ENCODE measurements around the gene NR1H2. TPM values are rescaled to one million over a fixed set of nuclear protein-coding genes. Genes with fewer than 3 reads are reported as not detected.

The NR1H2 gene
- total RNA-seq, 1 experiment from 2014 or later = 90.1 TPM

DNA sequence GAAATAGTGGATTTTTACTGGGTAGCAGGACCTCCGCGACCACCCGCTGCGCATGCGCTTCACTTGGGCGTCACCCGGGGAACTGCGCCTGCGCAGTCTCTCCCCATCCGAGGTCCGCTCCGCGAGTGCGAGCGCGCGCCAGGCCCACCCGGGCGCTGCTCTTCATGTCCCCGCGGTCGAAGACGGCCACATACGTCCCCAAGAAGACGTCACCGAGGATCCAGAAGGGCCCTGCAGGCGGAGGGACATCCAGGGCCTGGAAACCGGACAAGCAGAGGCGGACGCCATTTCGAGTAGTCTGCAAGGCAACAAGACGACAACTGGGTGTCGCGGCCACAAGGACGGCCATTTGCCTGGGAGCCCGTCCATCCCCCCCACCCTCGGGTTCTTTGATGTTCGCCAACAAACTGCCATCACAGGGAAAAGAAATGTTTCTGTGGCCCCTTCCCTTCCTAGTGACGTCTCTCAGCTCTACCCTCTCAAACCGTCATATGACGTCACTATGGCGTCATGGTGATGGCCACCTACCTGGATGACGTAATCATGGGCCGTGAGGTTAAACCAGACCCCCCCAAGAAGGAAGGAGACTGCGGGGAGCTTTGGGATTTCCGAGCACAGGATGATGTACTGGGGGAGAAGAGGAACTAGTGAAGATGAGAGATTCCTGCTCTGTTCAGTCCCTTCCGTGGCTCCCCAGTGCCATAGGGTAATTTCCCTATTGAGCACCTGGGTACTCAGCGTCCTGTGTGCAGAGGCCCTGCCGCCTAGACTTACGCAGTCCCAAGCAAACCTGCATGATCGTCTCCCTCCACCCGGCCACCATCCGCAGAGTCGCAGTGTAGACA, 17.6 kb upstream of the NR1H2 start:
- no peak overlapping the region for H3K4me3 ChIP-seq (ENCODE audit: insufficient read depth, low read depth, low read length)

DNA sequence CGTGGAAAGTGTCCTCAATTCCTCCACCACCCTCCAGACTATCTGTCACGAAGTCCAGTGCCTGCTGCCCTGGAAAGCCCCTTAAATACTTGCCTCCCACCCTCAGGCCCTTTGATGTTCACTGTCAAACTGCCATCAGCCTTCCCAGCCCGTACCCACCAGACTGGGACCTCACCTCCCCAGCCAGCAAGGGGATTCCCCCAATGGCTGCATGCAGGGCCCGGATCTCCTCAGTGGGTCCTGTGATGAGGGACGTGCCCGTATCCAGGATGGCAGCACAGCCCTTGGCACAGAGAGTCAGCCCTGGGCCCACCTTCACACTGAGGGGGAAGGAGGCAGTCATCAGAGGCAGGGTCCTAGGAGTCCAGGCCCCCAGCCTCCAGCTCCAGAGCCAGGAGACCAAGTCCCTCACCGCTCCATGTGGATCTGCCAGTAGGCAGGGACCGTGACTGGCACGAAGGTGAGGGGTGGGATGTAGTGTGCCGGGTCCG, 16.9 kb upstream of the NR1H2 start:
- Histone ChIP-seq H3K36me3 (replicated peaks; ENCODE audit: control insufficient read depth, insufficient read depth, low read length) (no peaks in the 10 kb centered on the region), H3K27me3 (ENCODE audit: control insufficient read depth, insufficient read depth, low read length) (no peaks in the 10 kb centered on the region), H3K4me3 (ENCODE audit: insufficient read depth, low read depth, low read length) (no peak overlapping the region)
- DNase-seq = no peak

More for the DNA sequence above, 17.6 kb upstream of the NR1H2 start:
- H3K27me3 ChIP-seq (ENCODE audit: control insufficient read depth, insufficient read depth, low read length) = no peaks in the 10 kb centered on the region
- H3K36me3 ChIP-seq (replicated peaks; ENCODE audit: control insufficient read depth, insufficient read depth, low read length) = no peaks in the 10 kb centered on the region
- DNase-seq = no peak

DNA sequence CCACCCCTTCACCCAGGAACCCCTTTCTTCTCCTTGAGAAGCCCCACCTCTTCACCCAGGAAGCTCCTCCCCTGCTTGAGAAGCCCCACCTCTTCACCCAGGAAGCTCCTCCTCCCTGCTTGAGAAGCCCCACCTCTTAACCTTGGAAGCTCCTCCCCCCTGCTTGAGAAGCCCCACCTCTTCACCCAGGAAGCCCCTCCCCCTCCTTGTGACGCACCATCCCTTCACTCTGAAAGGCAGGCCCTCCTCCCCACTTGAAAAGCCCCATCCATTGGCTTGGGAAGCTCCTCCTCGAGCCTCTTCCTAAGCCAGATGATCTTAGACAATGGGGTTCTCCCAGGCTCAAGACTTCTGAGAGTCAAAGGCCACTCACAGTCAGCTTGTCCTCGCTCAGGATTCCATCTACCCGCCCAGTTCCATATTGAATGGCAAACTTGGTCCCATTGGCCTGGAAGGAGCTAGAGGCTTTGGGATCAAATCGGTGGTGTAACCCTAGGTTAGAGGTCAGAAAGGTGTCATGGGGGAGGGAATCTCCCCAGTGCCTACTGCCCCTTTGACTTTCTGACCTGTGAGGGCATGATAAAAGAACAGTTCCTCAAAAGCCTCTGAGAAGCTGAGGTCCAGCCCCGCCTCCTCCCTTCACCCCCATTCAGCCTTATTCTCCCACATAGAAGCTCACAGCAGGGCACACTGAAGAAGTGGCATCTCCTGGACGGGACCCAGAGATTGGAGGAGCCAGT, 14.8 kb upstream of the NR1H2 start:
- Histone ChIP-seq H3K27me3 (ENCODE audit: control insufficient read depth, insufficient read depth, low read length) (no peaks in the 10 kb centered on the region), H3K4me3 (ENCODE audit: insufficient read depth, low read depth, low read length) (no peak overlapping the region), H3K36me3 (replicated peaks; ENCODE audit: control insufficient read depth, insufficient read depth, low read length) (no peaks in the 10 kb centered on the region)
- DNase-seq = peak; percentile 65

DNA sequence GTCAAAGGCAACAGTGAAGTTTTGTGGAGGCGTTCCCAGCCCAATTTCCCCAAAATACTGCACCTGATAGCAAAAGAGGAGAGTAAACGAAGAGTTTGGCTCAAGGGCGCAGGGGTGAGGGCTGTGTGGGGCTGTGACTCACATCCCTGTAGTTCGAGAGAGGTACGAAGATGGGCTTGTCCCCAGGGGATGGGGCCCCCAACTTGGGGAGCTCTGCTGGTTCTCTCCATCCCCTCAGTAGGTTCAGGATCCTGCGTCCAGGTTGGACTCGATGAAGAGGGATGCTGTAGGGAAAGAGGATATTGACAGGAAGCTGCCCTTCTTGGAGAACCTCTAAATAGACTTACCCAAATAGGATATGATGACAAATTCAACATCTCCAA, 14.2 kb upstream of the NR1H2 start:
- Histone ChIP-seq H3K27me3 (ENCODE audit: control insufficient read depth, insufficient read depth, low read length) (no peaks in the 10 kb centered on the region), H3K36me3 (replicated peaks; ENCODE audit: control insufficient read depth, insufficient read depth, low read length) (no peaks in the 10 kb centered on the region), H3K4me3 (ENCODE audit: insufficient read depth, low read depth, low read length) (no peak overlapping the region)
- DNase-seq = no peak

DNA sequence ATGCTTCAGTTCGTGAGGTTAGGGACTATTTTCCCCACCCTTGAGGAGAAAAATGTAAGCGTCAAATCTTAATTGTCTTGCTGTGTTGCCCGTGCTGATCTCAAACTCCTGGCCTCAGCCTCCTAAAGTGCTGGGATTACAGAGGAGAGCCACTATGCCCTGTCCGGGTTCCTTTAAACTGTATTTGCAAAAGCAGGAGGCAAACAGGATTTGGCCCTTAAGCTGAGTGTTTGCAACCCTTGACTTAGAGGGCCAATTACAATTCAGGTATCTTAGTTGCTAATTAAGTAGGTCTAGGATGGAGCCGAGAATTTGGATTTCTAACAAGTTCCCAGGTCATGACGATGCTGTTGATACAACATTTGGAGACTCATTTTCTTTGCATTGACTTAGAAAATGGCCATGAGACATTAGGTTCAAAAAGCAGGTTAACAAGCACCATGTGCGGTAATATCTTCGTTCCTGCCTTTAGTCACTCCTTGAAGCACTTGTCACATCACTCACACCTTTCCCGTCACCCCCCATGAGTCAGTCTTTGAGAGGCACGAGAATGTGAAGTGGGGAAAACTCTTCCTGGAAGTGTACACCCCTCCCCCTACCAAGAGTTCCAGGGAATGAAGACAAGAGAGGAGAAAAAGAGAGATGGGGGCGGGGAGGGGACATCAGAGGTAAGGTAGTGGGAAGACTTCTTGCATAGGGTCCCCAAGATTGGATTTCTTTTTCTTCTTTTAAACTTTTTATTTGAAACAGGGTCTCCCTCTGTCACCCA, 13.4 kb upstream of the NR1H2 start:
- Histone ChIP-seq H3K27me3 (ENCODE audit: control insufficient read depth, insufficient read depth, low read length) (no peaks in the 10 kb centered on the region), H3K4me3 (ENCODE audit: insufficient read depth, low read depth, low read length) (no peak overlapping the region), H3K36me3 (replicated peaks; ENCODE audit: control insufficient read depth, insufficient read depth, low read length) (no peaks in the 10 kb centered on the region)
- DNase-seq = no peak

DNA sequence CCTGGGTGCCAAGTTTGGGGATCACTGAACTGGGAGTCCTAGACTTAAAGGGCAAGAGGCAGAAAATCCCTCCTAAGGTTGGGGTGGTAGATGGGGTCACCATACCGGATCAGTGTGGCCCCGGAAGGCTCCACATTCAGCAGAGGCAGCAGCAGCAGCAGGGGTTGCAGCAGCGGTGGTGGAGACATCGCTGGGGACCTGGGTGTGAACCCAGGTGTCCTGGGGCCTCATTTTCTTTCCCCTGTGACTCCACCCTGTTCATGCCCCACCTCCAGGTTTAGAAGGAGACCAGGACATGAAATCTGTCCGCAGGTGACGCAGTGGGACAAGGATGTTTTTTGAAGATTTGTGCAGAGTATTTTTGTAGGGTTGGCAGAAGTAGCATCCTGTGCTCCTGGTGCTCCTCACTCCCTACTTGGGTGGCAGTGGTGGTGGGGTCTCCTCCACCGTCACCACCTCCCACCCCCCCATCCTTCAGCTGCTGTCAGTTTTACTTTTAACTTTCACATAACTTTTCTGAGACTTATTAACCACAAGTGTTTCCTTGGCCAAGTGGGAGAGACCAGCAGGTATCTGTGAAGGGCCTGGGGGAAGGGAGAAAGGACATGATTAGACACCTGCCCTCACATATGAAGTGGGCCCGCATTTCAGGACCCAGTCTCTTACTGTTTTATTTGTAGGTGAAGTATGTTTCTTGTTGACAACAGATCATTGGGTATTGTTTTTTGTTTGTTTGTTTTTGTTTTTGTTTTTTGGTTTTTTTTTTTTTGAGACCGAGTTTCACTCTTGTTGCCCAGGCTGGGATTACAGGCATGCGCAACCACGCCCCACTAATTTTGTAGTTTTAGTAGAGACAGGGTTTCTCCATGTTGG, 10.6 kb upstream of the NR1H2 start, which contains the start of gene NAPSA:
Gene NAPSA, minus strand, starts transcription at position 206 of the 873 bp plus-strand sequence. Its CDS starts 18 bp downstream, at position 188.
- H3K36me3 ChIP-seq (replicated peaks; ENCODE audit: control insufficient read depth, insufficient read depth, low read length) = no peaks in the 10 kb centered on the region
- H3K4me3 ChIP-seq (ENCODE audit: insufficient read depth, low read depth, low read length) = no peak within 1 kb of the TSS
- no peaks in the 10 kb centered on the region for H3K27me3 ChIP-seq (ENCODE audit: control insufficient read depth, insufficient read depth, low read length)
- DNase-seq = no peak

GRCh38 chr19:50368649-50369570, 7.3 kb upstream of the NR1H2 start:
- DNase-seq = peak; percentile 86
- H3K4me3 ChIP-seq (ENCODE audit: insufficient read depth, low read depth, low read length) = peak overlapping the region; percentile 70
- H3K27me3 ChIP-seq (ENCODE audit: control insufficient read depth, insufficient read depth, low read length) = no peaks in the 10 kb centered on the region; the same call in 1 of the 2 replicates
- no peaks in the 10 kb centered on the region for H3K36me3 ChIP-seq (replicated peaks; ENCODE audit: control insufficient read depth, insufficient read depth, low read length)

DNA sequence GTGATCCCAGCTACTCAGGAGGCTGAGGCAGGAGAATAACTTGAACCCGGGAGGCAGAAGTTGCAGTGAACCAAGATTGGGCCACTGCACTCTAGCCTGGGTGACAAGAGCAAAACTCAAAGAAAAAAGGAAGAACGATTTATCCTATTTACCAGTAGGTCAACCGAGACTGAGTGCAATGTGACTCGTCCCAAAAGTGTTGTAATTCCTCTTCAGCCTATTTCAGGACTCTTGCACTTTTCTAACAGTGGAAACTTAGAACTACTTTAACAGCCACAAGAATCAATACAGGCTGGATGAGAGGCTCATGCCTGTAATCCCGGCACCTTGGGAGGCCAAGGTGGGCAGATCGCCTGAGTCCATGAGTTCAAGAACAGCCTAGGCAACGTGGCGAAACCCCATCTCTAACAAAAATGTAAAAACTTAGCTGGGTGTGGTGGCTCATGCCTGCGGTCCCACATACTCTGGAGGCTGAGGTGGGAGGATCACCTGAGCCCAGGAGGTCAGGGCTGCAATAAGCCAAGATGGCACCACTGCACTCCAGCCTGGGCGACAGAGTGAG, 4.3 kb upstream of the NR1H2 start:
- Histone ChIP-seq H3K27me3 (ENCODE audit: control insufficient read depth, insufficient read depth, low read length) (no peaks in the 10 kb centered on the region; the same call in 1 of the 2 replicates), H3K4me3 (ENCODE audit: insufficient read depth, low read depth, low read length) (no peak overlapping the region), H3K36me3 (replicated peaks; ENCODE audit: control insufficient read depth, insufficient read depth, low read length) (no peaks in the 10 kb centered on the region)

GRCh38 chr19:50377051-50377461, 799 bp downstream of the NR1H2 start:
- Histone ChIP-seq H3K36me3 (replicated peaks; ENCODE audit: control insufficient read depth, insufficient read depth, low read length) (peaks cover 24% of the 10 kb centered on the region), H3K27me3 (ENCODE audit: control insufficient read depth, insufficient read depth, low read length) (no peaks in the 10 kb centered on the region), H3K4me3 (ENCODE audit: insufficient read depth, low read depth, low read length) (no peak overlapping the region; the same call in 1 of the 2 replicates)
- DNase-seq = peak; percentile 89

More for the DNA sequence above, 4.3 kb upstream of the NR1H2 start:
- no peak for DNase-seq

GRCh38 chr19:50377517-50377916, 1.3 kb downstream of the NR1H2 start:
- Histone ChIP-seq H3K27me3 (ENCODE audit: control insufficient read depth, insufficient read depth, low read length) (no peaks in the 10 kb centered on the region), H3K36me3 (replicated peaks; ENCODE audit: control insufficient read depth, insufficient read depth, low read length) (peaks cover 24% of the 10 kb centered on the region), H3K4me3 (ENCODE audit: insufficient read depth, low read depth, low read length) (no peak overlapping the region)
- DNase-seq = no peak

DNA sequence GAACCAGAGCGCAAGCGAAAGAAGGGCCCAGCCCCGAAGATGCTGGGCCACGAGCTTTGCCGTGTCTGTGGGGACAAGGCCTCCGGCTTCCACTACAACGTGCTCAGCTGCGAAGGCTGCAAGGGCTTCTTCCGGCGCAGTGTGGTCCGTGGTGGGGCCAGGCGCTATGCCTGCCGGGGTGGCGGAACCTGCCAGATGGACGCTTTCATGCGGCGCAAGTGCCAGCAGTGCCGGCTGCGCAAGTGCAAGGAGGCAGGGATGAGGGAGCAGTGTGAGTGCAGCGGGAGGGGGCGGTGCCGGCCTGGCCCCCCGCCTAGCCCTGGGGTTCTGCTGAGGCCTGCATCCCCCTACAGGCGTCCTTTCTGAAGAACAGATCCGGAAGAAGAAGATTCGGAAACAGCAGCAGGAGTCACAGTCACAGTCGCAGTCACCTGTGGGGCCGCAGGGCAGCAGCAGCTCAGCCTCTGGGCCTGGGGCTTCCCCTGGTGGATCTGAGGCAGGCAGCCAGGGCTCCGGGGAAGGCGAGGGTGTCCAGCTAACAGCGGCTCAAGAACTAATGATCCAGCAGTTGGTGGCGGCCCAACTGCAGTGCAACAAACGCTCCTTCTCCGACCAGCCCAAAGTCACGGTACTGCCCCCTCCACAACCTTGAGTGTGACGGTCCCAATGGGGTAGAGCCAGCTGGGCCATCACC, 2.1 kb downstream of the NR1H2 start:
- no peak for DNase-seq
- peaks cover 24% of the 10 kb centered on the region for H3K36me3 ChIP-seq (replicated peaks; ENCODE audit: control insufficient read depth, insufficient read depth, low read length)
- no peak overlapping the region for H3K4me3 ChIP-seq (ENCODE audit: insufficient read depth, low read depth, low read length)
- no peaks in the 10 kb centered on the region for H3K27me3 ChIP-seq (ENCODE audit: control insufficient read depth, insufficient read depth, low read length)

DNA sequence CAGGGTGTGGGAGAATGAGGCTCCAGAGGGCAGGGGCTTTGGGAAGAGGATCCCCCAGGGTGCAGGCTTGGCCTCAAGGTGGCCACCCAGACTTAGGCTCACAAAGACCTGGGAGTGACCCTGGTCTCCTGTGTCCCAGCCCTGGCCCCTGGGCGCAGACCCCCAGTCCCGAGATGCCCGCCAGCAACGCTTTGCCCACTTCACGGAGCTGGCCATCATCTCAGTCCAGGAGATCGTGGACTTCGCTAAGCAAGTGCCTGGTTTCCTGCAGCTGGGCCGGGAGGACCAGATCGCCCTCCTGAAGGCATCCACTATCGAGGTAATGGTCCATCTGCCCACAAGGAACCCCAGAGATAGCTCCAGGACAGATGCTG, 2.6 kb downstream of the NR1H2 start:
- Histone ChIP-seq H3K4me3 (ENCODE audit: insufficient read depth, low read depth, low read length) (no peak overlapping the region), H3K27me3 (ENCODE audit: control insufficient read depth, insufficient read depth, low read length) (no peaks in the 10 kb centered on the region), H3K36me3 (replicated peaks; ENCODE audit: control insufficient read depth, insufficient read depth, low read length) (peaks cover 24% of the 10 kb centered on the region)
- DNase-seq = no peak

Data from H7 (cell line).